Measurements from ENCODE around the gene COL13A1.

- TF ChIP-seq CTCF (conservative IDR thresholded peaks at IDR 0.05 in 1 of 2, IDR thresholded peaks at IDR 0.05 in 1 of 2; ENCODE audit: low read depth in 1 of 2, low read length in 2 of 2) (no peak), EZH2 (IDR thresholded peaks at IDR 0.05; ENCODE audit: low read length, missing control alignments) (no peak)
Observed at GRCh38 chr10:69898524-69898923, 96.8 kb downstream of the COL13A1 start.
